ENCODE results near the gene HIF3A.

- TF ChIP-seq POLR2AphosphoS5 (IDR thresholded peaks at IDR 0.05; ENCODE audit: borderline replicate concordance, low read depth, low read length) (no peak), EZH2 (IDR thresholded peaks at IDR 0.05) (no peak), FOXP2 (optimal IDR thresholded peaks at IDR 0.05; ENCODE audit: control extremely low read depth, extremely low read length, insufficient read depth) (no peak)
Observed at GRCh38 chr19:46365561-46365960, 68.7 kb downstream of the HIF3A start.

Data from SK-N-MC (cell line).